ENCODE measurements around the gene SCP2.

The SCP2 gene

GRCh38 chr1:52904927-52905698, 22.0 kb upstream of the SCP2 start:
- H3K79me2 ChIP-seq (ENCODE audit: insufficient read depth, low read length), result no peaks in the 10 kb centered on the region
- H3K9me2 ChIP-seq (replicated peaks; ENCODE audit: insufficient read depth, low read length), result no peaks in the 10 kb centered on the region
- TF ChIP-seq EZH2phosphoT487 (conservative IDR thresholded peaks at IDR 0.05; ENCODE audit: low read length), result no peak
- TF ChIP-seq CTCF (IDR thresholded peaks at IDR 0.05; ENCODE audit: insufficient read depth, low read length, poor library complexity, severe bottlenecking), result no peak
- H3K9ac ChIP-seq (ENCODE audit: low read length), result no peak overlapping the region
- peaks cover under 1% of the 10 kb centered on the region; the same call in 1 of the 2 replicates for H3K36me3 ChIP-seq (ENCODE audit: low read length)
- no peak overlapping the region for H2AFZ ChIP-seq (ENCODE audit: low read depth, low read length, severe bottlenecking)
- no peak overlapping the region for H3K4me2 ChIP-seq (ENCODE audit: low read depth, low read length, poor library complexity, severe bottlenecking)
- no peaks in the 10 kb centered on the region for H3F3A ChIP-seq (ENCODE audit: insufficient read depth)
- H3K27ac ChIP-seq (ENCODE audit: low read depth, low read length), result no peak overlapping the region
- no peak overlapping the region for H3K4me3 ChIP-seq (ENCODE audit: insufficient read depth, low read length, poor library complexity, severe bottlenecking)
- H3K9me3 ChIP-seq (ENCODE audit: insufficient read depth, low read length), result no peaks in the 10 kb centered on the region
- no peaks in the 10 kb centered on the region for H3K27me3 ChIP-seq (ENCODE audit: low read length)
- no peaks in the 10 kb centered on the region for H4K20me1 ChIP-seq (ENCODE audit: low read depth, low read length)

- H3K9ac ChIP-seq (ENCODE audit: low read length), result no peak overlapping the region
- H3F3A ChIP-seq (ENCODE audit: insufficient read depth), result no peaks in the 10 kb centered on the region
- no peaks in the 10 kb centered on the region for H4K20me1 ChIP-seq (ENCODE audit: low read depth, low read length)
- TF ChIP-seq EZH2phosphoT487 (conservative IDR thresholded peaks at IDR 0.05; ENCODE audit: low read length) (no peak), CTCF (IDR thresholded peaks at IDR 0.05; ENCODE audit: insufficient read depth, low read length, poor library complexity, severe bottlenecking) (no peak)
- H3K27me3 ChIP-seq (ENCODE audit: low read length), result no peaks in the 10 kb centered on the region
- no peaks in the 10 kb centered on the region for H3K9me3 ChIP-seq (ENCODE audit: insufficient read depth, low read length)
- H3K79me2 ChIP-seq (ENCODE audit: insufficient read depth, low read length), result no peaks in the 10 kb centered on the region
- no peak overlapping the region for H3K4me2 ChIP-seq (ENCODE audit: low read depth, low read length, poor library complexity, severe bottlenecking)
- H3K4me3 ChIP-seq (ENCODE audit: insufficient read depth, low read length, poor library complexity, severe bottlenecking), result no peak overlapping the region
- no peak overlapping the region for H2AFZ ChIP-seq (ENCODE audit: low read depth, low read length, severe bottlenecking)
- H3K9me2 ChIP-seq (replicated peaks; ENCODE audit: insufficient read depth, low read length), result no peaks in the 10 kb centered on the region
- no peak overlapping the region for H3K27ac ChIP-seq (ENCODE audit: low read depth, low read length)
- no peaks in the 10 kb centered on the region for H3K36me3 ChIP-seq (ENCODE audit: low read length)
These were observed 20.9 kb upstream of the SCP2 start for GRCh38 chr1:52906135-52906603.

- no peaks in the 10 kb centered on the region for H3K9me2 ChIP-seq (replicated peaks; ENCODE audit: insufficient read depth, low read length)
- no peak overlapping the region for H3K4me2 ChIP-seq (ENCODE audit: low read depth, low read length, poor library complexity, severe bottlenecking)
- no peaks in the 10 kb centered on the region for H4K20me1 ChIP-seq (ENCODE audit: low read depth, low read length)
- no peaks in the 10 kb centered on the region for H3F3A ChIP-seq (ENCODE audit: insufficient read depth)
- TF ChIP-seq CTCF (IDR thresholded peaks at IDR 0.05; ENCODE audit: insufficient read depth, low read length, poor library complexity, severe bottlenecking), result no peak
- H3K9ac ChIP-seq (ENCODE audit: low read length), result no peak overlapping the region
- no peaks in the 10 kb centered on the region for H3K9me3 ChIP-seq (ENCODE audit: insufficient read depth, low read length)
- H3K27me3 ChIP-seq (ENCODE audit: low read length), result no peaks in the 10 kb centered on the region
- no peaks in the 10 kb centered on the region for H3K36me3 ChIP-seq (ENCODE audit: low read length)
- no peak overlapping the region for H3K4me3 ChIP-seq (ENCODE audit: insufficient read depth, low read length, poor library complexity, severe bottlenecking)
- H3K79me2 ChIP-seq (ENCODE audit: insufficient read depth, low read length), result no peaks in the 10 kb centered on the region
- no peak overlapping the region for H2AFZ ChIP-seq (ENCODE audit: low read depth, low read length, severe bottlenecking)
- no peak overlapping the region for H3K27ac ChIP-seq (ENCODE audit: low read depth, low read length)
These were observed 19.8 kb upstream of the SCP2 start for GRCh38 chr1:52907068-52907811.
